H9 (cell line): ENCODE measurements around the gene LGALS7B. TPM values are rescaled to one million over a fixed set of nuclear protein-coding genes. Genes with fewer than 3 reads are reported as not detected.

ENCODE experiments used
- DNase-seq: peaks from one replicate; pipeline ENCODE4 v3.0.0-alpha.2; 2017
- H2AFZ ChIP-seq: one replicate; pipeline ENCODE4 v1.6.1; 2013; ENCODE audit warnings: mild to moderate bottlenecking, low read length, control low read depth, moderate library complexity
- H2AK5ac ChIP-seq: 2 replicates; pipeline ENCODE4 v1.6.1; 2013; ENCODE audit warnings: low read length, control low read depth, mixed read lengths; ENCODE audit not compliant: insufficient read length
- H2BK120ac ChIP-seq: one replicate; pipeline ENCODE4 v1.6.1; 2013; ENCODE audit warnings: low read depth, mild to moderate bottlenecking, low read length, control low read depth, inconsistent platforms; ENCODE audit not compliant: poor library complexity, severe bottlenecking
- H2BK12ac ChIP-seq: 2 replicates; pipeline ENCODE4 v1.6.1; 2013; ENCODE audit warnings: low read length, control low read depth, mixed read lengths, low read depth; ENCODE audit not compliant: insufficient read length
- H2BK15ac ChIP-seq: 2 replicates; pipeline ENCODE4 v1.6.1; 2013; ENCODE audit warnings: low read depth, low read length, control low read depth
- H2BK20ac ChIP-seq: one replicate; pipeline ENCODE4 v1.6.1; 2013; ENCODE audit warnings: low read depth, mild to moderate bottlenecking, low read length, control low read depth, inconsistent platforms; ENCODE audit not compliant: poor library complexity, severe bottlenecking
- H2BK5ac ChIP-seq: 2 replicates; pipeline ENCODE4 v1.6.1; 2013; ENCODE audit warnings: low read length, control low read depth, mixed read lengths; ENCODE audit not compliant: insufficient read length
- H3K14ac ChIP-seq: 2 replicates; pipeline ENCODE4 v1.6.1; 2013; ENCODE audit warnings: low read length, control low read depth; ENCODE audit not compliant: insufficient read depth
- H3K18ac ChIP-seq: 2 replicates; pipeline ENCODE4 v1.6.1; 2013; ENCODE audit warnings: low read depth, mild to moderate bottlenecking, mixed read lengths, low read length, control low read depth; ENCODE audit not compliant: insufficient read length
- H3K23ac ChIP-seq: 2 replicates; pipeline ENCODE4 v1.6.1; 2013; ENCODE audit warnings: low read length, control low read depth, mixed read lengths, low read depth; ENCODE audit not compliant: insufficient read length
- H3K23me2 ChIP-seq: 2 replicates; pipeline ENCODE4 v1.6.1; 2013; ENCODE audit warnings: low read depth, mild to moderate bottlenecking, mixed read lengths, low read length, control low read depth; ENCODE audit not compliant: insufficient read length, poor library complexity, severe bottlenecking
- H3K27ac ChIP-seq: 2 replicates; pipeline ENCODE4 v1.5.1; 2013; ENCODE audit warnings: low read length, control low read depth, mixed read lengths, low read depth; ENCODE audit not compliant: insufficient read length
- H3K27me3 ChIP-seq: 2 replicates; pipeline ENCODE4 v1.6.1; 2013; ENCODE audit warnings: low read length, control low read depth, inconsistent platforms; ENCODE audit not compliant: insufficient read depth
- H3K4ac ChIP-seq: 2 replicates; pipeline ENCODE4 v1.6.1; 2013; ENCODE audit warnings: low read depth, mild to moderate bottlenecking, control low read depth, inconsistent platforms, low read length, moderate library complexity
- H3K4me1 ChIP-seq: 2 replicates; pipeline ENCODE4 v1.6.1; 2013; ENCODE audit warnings: low read length, control low read depth, inconsistent platforms; ENCODE audit not compliant: insufficient read depth
- H3K4me2 ChIP-seq: 2 replicates; pipeline ENCODE4 v1.6.1; 2013; ENCODE audit warnings: low read length, control low read depth, mixed read lengths; ENCODE audit not compliant: insufficient read length, insufficient read depth
- H3K56ac ChIP-seq: 2 replicates; pipeline ENCODE4 v1.6.1; 2013; ENCODE audit warnings: low read depth, mild to moderate bottlenecking, mixed read lengths, low read length, control low read depth; ENCODE audit not compliant: insufficient read length
- H3K79me1 ChIP-seq: 2 replicates; pipeline ENCODE4 v1.6.1; 2013; ENCODE audit warnings: low read depth, mild to moderate bottlenecking, moderate library complexity, low read length, control low read depth, inconsistent platforms; ENCODE audit not compliant: insufficient read depth, poor library complexity, severe bottlenecking
- H3K79me2 ChIP-seq: 2 replicates; pipeline ENCODE4 v1.6.1; 2013; ENCODE audit warnings: low read length, control low read depth, inconsistent platforms; ENCODE audit not compliant: insufficient read depth
- H3K9ac ChIP-seq: 2 replicates; pipeline ENCODE4 v1.6.1; 2013; ENCODE audit warnings: low read length, control low read depth, mixed read lengths; ENCODE audit not compliant: insufficient read length; ENCODE audit errors: extremely low read depth
- H3K9me3 ChIP-seq: one replicate; pipeline ENCODE4 v1.6.1; 2013; ENCODE audit warnings: low read depth, low read length, inconsistent platforms; ENCODE audit not compliant: control insufficient read depth
- H3T11ph ChIP-seq: one replicate; pipeline ENCODE4 v1.6.1; 2013; ENCODE audit warnings: mild to moderate bottlenecking, low read length, control low read depth, inconsistent platforms
- H4K20me1 ChIP-seq: one replicate; pipeline ENCODE4 v1.6.1; 2013; ENCODE audit not compliant: control insufficient read depth, insufficient read length, insufficient read depth
- H4K5ac ChIP-seq: 2 replicates; pipeline ENCODE4 v1.6.1; 2013; ENCODE audit warnings: low read depth, mild to moderate bottlenecking, mixed read lengths, low read length, control low read depth; ENCODE audit not compliant: insufficient read length
- H4K8ac ChIP-seq: replicated peaks from 2 replicates; pipeline ENCODE4 v1.6.1; 2013; ENCODE audit warnings: low read length, control low read depth, mixed read lengths, low read depth; ENCODE audit not compliant: insufficient read length
- H4K91ac ChIP-seq: 2 replicates; pipeline ENCODE4 v1.6.1; 2013; ENCODE audit warnings: low read depth, mild to moderate bottlenecking, moderate library complexity, mixed read lengths, low read length, control low read depth; ENCODE audit not compliant: insufficient read length
- H3K27ac Mint-ChIP-seq, 3 experiments: 2 replicates in 2 of 3; 3 replicates in 1 of 3; pipeline ENCODE4 v1.8.0; 2020 to 2021; ENCODE audit warnings: mixed read lengths in 3 of 3, mild to moderate bottlenecking in 1 of 3, moderate library complexity in 1 of 3
- H3K27me3 Mint-ChIP-seq: 2 replicates; pipeline ENCODE4 v1.8.0; 2021; ENCODE audit warnings: low read depth, mild to moderate bottlenecking, moderate library complexity, mixed read lengths
- H3K36me3 Mint-ChIP-seq, 3 experiments: 2 replicates in 2 of 3; 3 replicates in 1 of 3; pipeline ENCODE4 v1.8.0; 2020 to 2021; ENCODE audit warnings: low read depth in 3 of 3, mixed read lengths in 3 of 3; ENCODE audit not compliant: insufficient read depth in 1 of 3
- H3K4me1 Mint-ChIP-seq, 2 experiments: 2 replicates each; pipeline ENCODE4 v1.8.0; 2020; ENCODE audit warnings: mixed read lengths in 2 of 2
- H3K4me3 Mint-ChIP-seq, 2 experiments: 2 replicates in 1 of 2; 3 replicates in 1 of 2; pipeline ENCODE4 v1.8.0; 2020 to 2021; ENCODE audit warnings: mild to moderate bottlenecking in 2 of 2, mixed read lengths in 2 of 2, moderate library complexity in 1 of 2
- H3K9me3 Mint-ChIP-seq, 2 experiments: 2 replicates in 1 of 2; 3 replicates in 1 of 2; pipeline ENCODE4 v1.8.0; 2020; ENCODE audit warnings: mild to moderate bottlenecking in 2 of 2, mixed read lengths in 2 of 2, moderate library complexity in 1 of 2
- WGBS: extraction: QIAGEN DNeasy Blood & Tissue Kit; methylation state at CpG from one replicate; pipeline ENCODE4 v1.1.7; 2013; ENCODE audit warnings: missing lambda C conversion rate, low lambda C conversion rate, mixed read lengths; ENCODE audit not compliant: insufficient read length; ENCODE audit errors: extremely low coverage; 5-methylcytosine and 5-hydroxymethylcytosine counted together
- total RNA-seq: library from RNA; stranded (reverse); gene quantifications from 2 replicates; pipeline ENCODE4 v1.2.1, GENCODE V29; 2021
- TF ChIP-seq, protein P1 (sequence below): fragments of 200-600 bp; sonication (generic); conservative IDR thresholded peaks from 3 replicates; pipeline ENCODE4 v1.8.0; 2021; ENCODE audit warnings: antibody characterized with exemption, mild to moderate bottlenecking

Gene LGALS7B
- total RNA-seq, 1 experiment from 2014 or later: 0.90 TPM

DNA sequence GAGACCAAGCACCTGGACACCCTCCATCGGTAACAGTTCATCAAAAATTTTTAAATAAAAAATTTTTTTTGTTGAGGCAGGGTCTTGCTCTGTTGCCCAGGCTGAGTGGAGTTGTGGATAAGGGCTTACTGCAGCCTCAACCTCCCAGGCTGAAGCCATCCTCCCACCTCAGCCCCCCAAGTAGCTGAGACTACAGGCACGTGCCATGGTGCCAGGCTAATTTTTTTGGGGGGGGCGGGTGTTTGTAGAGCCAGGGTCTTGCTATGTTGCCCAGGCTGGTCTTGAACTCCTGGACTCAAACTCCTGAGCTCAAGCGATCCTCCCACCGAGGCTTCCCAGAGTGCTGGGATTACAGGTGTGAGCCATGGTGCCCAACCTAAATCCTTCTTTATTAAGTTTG, 4.7 kb downstream of the LGALS7B start:
- no CpG with 5 or more reads among the region's 5 CpGs for WGBS
- H4K8ac ChIP-seq: no peak overlapping the region
- no peak overlapping the region for H3T11ph ChIP-seq
- Mint-ChIP-seq H3K4me1 (peaks cover 4 to 7% of the 10 kb centered on the region in 2 experiments), H3K27ac (no peak overlapping the region), H3K27me3 (peaks cover 2% of the 10 kb centered on the region; the same call in 1 of the 2 replicates), H3K4me3 (no peak overlapping the region), H3K36me3 (no peaks in the 10 kb centered on the region), H3K9me3 (peaks cover 0 to 5% of the 10 kb centered on the region in 2 experiments; a peak in 3 of 5 replicates)
- H3K27ac ChIP-seq: no peak overlapping the region
- no peak overlapping the region for H3K18ac ChIP-seq
- H3K79me1 ChIP-seq: no peaks in the 10 kb centered on the region
- no peaks in the 10 kb centered on the region for H3K79me2 ChIP-seq
- H3K23ac ChIP-seq: no peak overlapping the region
- H3K9ac ChIP-seq: no peak overlapping the region
- H4K91ac ChIP-seq: no peak overlapping the region
- 0 out of 2 replicates have a peak, but pooled peaks cover 3% of the 10 kb centered on the region for H3K4me1 ChIP-seq
- no peak overlapping the region for H2BK15ac ChIP-seq
- no peaks in the 10 kb centered on the region for H3K9me3 ChIP-seq
- H2BK20ac ChIP-seq: no peak overlapping the region
- no peak overlapping the region for H2AK5ac ChIP-seq
- no peak overlapping the region for H2BK5ac ChIP-seq
- TF ChIP-seq, protein P1, sequence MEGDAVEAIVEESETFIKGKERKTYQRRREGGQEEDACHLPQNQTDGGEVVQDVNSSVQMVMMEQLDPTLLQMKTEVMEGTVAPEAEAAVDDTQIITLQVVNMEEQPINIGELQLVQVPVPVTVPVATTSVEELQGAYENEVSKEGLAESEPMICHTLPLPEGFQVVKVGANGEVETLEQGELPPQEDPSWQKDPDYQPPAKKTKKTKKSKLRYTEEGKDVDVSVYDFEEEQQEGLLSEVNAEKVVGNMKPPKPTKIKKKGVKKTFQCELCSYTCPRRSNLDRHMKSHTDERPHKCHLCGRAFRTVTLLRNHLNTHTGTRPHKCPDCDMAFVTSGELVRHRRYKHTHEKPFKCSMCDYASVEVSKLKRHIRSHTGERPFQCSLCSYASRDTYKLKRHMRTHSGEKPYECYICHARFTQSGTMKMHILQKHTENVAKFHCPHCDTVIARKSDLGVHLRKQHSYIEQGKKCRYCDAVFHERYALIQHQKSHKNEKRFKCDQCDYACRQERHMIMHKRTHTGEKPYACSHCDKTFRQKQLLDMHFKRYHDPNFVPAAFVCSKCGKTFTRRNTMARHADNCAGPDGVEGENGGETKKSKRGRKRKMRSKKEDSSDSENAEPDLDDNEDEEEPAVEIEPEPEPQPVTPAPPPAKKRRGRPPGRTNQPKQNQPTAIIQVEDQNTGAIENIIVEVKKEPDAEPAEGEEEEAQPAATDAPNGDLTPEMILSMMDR: no peak
- no peak overlapping the region for H3K56ac ChIP-seq
- H3K4ac ChIP-seq: no peak overlapping the region
- H2AFZ ChIP-seq: no peak overlapping the region
- no peak overlapping the region for H3K14ac ChIP-seq
- no peak for DNase-seq
- H3K23me2 ChIP-seq: no peaks in the 10 kb centered on the region
- H4K20me1 ChIP-seq: no peaks in the 10 kb centered on the region
- H4K5ac ChIP-seq: no peak overlapping the region
- no peaks in the 10 kb centered on the region for H3K27me3 ChIP-seq
- no peak overlapping the region for H2BK12ac ChIP-seq
- no peak overlapping the region for H3K4me2 ChIP-seq
- H2BK120ac ChIP-seq: no peak overlapping the region
